UCSD-AML1 (cell line): Measurements from ENCODE around the gene RPL4.
"Not testable (repeated sequence)": the region's sequence is repeated elsewhere in the genome, so short reads cannot be mapped to it uniquely, and the experiment has no call there.

Experiments used
- DNase-seq: peaks from one replicate; lab custom pipeline; 2025; ENCODE audit not compliant: unreplicated experiment; lab: John Stamatoyannopoulos, UW

Gene RPL4

GRCh38 chr15:66504563-66505429 lies at the start of gene RPL4, which contains the start of gene ZWILCH:
Gene RPL4, minus strand, starts transcription at chr15:66504855. Its CDS starts 65 bp downstream, at chr15:66504790.
Gene ZWILCH, plus strand, starts transcription at chr15:66505326. Its CDS starts 13 bp downstream, at chr15:66505339.
- DNase-seq = peak; percentile 80

- no peak for DNase-seq
These were observed 40.6 kb upstream of the RPL4 start for GRCh38 chr15:66545255-66545654.

- no peak for DNase-seq
These were observed 38.2 kb upstream of the RPL4 start for GRCh38 chr15:66542896-66543295.

- no peak for DNase-seq
These were observed 30.4 kb upstream of the RPL4 start for GRCh38 chr15:66535056-66535455.

- DNase-seq = no peak
These were observed 20.2 kb upstream of the RPL4 start for GRCh38 chr15:66524838-66525237.

- no peak for DNase-seq
These were observed 19.3 kb upstream of the RPL4 start for GRCh38 chr15:66523926-66524325.

GRCh38 chr15:66515901-66516322 lies 11.3 kb upstream of the RPL4 start:
- no peak for DNase-seq

- DNase-seq = no peak
These were observed 9.9 kb upstream of the RPL4 start for GRCh38 chr15:66514586-66514985.

- DNase-seq = no peak
These were observed 3.7 kb upstream of the RPL4 start for GRCh38 chr15:66508293-66508883.

- no peak for DNase-seq
These were observed 1.2 kb upstream of the RPL4 start for GRCh38 chr15:66505818-66506217.

GRCh38 chr15:66505430-66505811 lies 766 bp upstream of the RPL4 start:
- no peak for DNase-seq

- DNase-seq = no peak
These were observed 684 bp downstream of the RPL4 start for GRCh38 chr15:66503780-66504562.

- DNase-seq = not testable (repeated sequence)
These were observed 1.5 kb downstream of the RPL4 start for GRCh38 chr15:66503041-66503648.

GRCh38 chr15:66502491-66502890 lies 2.2 kb downstream of the RPL4 start:
- DNase-seq = no peak

GRCh38 chr15:66500346-66500745 lies 4.3 kb downstream of the RPL4 start:
- DNase-seq = not testable (repeated sequence)

GRCh38 chr15:66498501-66499386 lies 5.9 kb downstream of the RPL4 start:
- DNase-seq = no peak

GRCh38 chr15:66497502-66498455 lies 6.9 kb downstream of the RPL4 start, which contains the start of gene SNAPC5:
Gene SNAPC5, minus strand, starts transcription at chr15:66497762. Its CDS starts 31 bp downstream, at chr15:66497731.
- DNase-seq = peak; percentile 96

GRCh38 chr15:66496951-66497501 lies 7.6 kb downstream of the RPL4 start:
- no peak for DNase-seq

GRCh38 chr15:66494262-66494661 lies 10.4 kb downstream of the RPL4 start:
- DNase-seq = no peak
